T-helper 9 cell (primary cell): ENCODE data around the gene GBX1.

Experiments
- DNase-seq: peaks from one replicate; pipeline ENCODE4 v3.0.0-alpha.2; 2020

Gene GBX1

DNA sequence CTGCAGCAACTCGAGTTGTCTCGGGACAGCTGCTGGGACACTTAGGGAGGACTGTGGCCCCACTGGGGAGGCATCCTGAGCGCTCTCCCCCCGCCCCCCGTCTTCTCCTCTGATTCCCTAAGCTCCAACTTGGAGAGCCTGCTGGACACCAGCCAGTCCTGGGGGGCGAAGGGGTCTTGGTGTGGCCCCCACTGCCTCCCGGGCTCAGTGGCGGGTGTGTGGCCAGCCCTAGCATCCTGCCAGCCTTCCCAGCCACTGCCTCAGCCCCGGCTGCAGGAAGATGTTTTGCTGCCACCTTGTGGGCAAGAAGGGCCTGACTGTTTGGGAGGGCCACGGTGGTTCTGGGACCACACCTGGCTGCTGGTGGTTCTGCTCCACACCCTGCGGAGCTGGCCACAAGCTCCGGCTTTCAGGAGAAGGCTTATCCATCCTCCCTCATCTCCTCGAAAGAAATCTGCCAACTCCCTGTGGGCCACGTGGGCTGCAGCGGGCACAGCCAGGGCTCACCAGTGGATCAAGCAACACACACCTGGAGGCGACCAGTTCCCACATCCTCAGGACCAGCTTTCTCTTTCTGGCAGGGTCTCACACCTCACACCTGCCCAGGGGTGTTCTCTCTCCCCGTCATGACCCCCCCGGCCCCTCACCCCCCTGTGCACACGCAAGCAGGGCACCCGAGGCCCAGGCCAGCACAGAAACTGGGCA lies 56.4 kb downstream of the GBX1 start:
- DNase-seq = peak; percentile 70

DNA sequence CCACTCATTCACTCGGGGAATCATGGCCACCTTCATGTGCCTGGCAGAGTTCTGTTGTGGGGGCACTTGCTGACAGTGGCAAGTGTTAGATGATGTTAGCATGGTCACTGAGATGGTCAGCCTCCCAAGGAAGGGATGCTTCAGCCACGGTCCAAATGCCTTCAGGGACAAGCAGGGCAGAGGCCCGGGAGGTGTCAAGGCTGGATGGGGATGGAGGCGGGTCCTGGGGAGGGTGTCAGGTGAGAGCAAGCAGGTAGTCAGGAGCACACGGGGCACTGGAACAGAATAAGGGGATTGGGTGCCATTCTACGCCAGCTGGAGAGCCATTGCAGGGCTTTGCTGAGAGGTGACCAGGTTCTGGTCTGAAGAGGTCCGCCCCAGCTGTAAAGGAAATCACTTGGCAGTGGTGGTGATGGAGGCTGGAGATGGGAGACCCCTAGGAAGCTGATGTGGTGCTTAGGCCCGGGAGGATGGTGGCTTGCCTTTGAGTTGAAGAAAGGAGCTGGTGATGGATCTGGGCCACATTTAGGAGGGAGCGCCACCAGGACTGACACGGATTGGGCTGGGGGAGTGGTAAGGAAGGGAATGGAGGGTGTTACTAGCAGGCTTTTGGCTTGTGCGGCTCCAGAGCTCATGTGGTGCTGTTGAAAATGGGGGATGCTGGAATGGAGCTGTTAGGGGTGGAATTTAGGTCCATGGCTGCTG lies 57.1 kb downstream of the GBX1 start:
- no peak for DNase-seq

DNA sequence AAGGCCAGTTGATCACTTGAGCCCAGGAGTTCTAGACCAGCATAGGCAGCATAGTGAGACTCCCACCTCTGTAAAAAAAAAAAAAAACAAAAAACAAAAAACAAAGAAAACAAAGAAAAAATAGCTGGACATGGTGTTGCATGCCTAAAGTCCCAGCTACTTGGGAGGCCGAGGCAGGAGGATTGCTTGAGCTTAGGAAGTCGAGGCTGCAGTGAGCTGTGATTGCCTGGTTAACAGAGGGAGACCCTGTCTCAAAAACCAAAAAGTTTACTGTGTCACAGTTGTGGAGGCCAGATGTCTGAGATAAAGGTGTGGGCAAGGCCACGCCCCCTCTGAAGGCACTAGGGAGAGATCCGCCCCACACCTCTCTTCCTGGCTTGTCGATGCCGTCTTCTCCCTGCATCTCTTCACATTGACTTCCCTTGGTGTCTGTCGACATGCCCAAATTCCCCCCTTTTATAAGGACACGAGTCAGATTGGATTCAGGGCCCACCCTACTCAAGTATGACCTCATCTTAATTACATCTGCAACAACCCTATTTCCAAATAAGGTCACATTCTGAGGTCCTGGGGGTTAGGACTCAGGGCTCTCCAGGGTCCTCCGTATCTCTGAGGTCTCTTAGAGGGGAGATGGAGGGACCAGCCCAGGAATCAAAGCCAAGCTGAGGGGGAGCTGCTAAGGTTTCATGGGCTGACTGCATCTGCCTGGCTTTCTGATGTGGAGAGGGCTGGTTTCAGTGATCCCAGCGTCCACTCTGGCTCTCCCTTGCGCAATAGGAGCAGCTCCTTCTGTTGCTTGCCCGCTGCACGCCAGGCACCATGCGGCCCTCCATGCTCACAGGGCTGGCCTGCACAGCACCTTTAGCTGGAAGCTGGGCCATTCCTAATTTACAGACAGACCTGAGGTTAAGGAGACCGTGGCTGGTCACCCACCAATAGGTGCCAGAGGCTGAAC lies 58.1 kb downstream of the GBX1 start:
- DNase-seq = no peak

DNA sequence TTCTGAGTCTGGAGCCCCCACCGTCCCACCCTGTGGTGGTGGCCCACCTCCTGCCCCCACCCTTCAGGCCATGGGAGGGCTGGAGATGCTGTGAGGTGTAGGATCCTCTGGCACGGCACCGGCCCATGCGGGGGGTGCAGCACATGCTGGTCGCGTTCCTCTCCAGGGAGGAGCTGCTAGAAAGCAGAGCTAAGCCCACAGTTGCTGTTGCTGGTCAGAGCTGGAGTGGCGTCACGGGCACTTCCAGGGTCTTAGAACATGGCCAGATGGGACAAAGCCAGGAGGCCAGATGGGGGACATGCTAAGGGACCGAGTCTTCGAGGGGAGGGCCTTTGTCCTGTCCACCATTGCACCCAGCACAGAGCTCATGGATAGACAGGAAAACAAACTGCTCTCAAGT lies 59.6 kb downstream of the GBX1 start:
- DNase-seq = no peak

GRCh38 chr7:151104411-151105235 lies 62.9 kb downstream of the GBX1 start:
- DNase-seq = no peak

GRCh38 chr7:151103973-151104372 lies 63.5 kb downstream of the GBX1 start:
- no peak for DNase-seq

GRCh38 chr7:151102991-151103390 lies 64.5 kb downstream of the GBX1 start:
- DNase-seq = no peak

- no peak for DNase-seq
These were observed 65.7 kb downstream of the GBX1 start for GRCh38 chr7:151101621-151102396.

GRCh38 chr7:151100921-151101320 lies 66.6 kb downstream of the GBX1 start:
- no peak for DNase-seq

GRCh38 chr7:151099486-151100211 lies 67.8 kb downstream of the GBX1 start:
- no peak for DNase-seq
